Thymus (tissue), 11 donors: ENCODE measurements around the gene PFDN6. TPM values are rescaled to one million over a fixed set of nuclear protein-coding genes. Genes with fewer than 3 reads are reported as not detected.

Source experiments
- DNase-seq, 9 donors: peaks; one replicate each; pipeline ENCODE4 v3.0.0-alpha.2; 2013; ENCODE audit warnings: low spot score in 9 of 9, low read depth in 6 of 9, missing footprints in 1 of 9
- H3K27ac ChIP-seq, 2 donors: one replicate each; pipeline ENCODE4 v1.5.1; 2013; ENCODE audit warnings: control low read depth in 1 of 2, low read depth in 1 of 2, low read length in 1 of 2, mild to moderate bottlenecking in 1 of 2, moderate library complexity in 1 of 2
- H3K27me3 ChIP-seq, 2 donors: one replicate each; pipeline ENCODE4 v1.5.1; 2013; ENCODE audit warnings: low read length in 1 of 2; ENCODE audit not compliant: control insufficient read depth in 2 of 2, insufficient read depth in 1 of 2
- H3K36me3 ChIP-seq, 2 donors: one replicate each; pipeline ENCODE4 v1.5.1; 2013; ENCODE audit warnings: low read length in 1 of 2, mild to moderate bottlenecking in 1 of 2, moderate library complexity in 1 of 2; ENCODE audit not compliant: control insufficient read depth in 2 of 2, insufficient read depth in 2 of 2
- H3K4me1 ChIP-seq, 2 donors: one replicate each; pipeline ENCODE4 v1.5.1; 2013; ENCODE audit warnings: low read length in 2 of 2; ENCODE audit not compliant: control insufficient read depth in 2 of 2, insufficient read depth in 2 of 2
- H3K4me3 ChIP-seq, 2 donors: one replicate each; pipeline ENCODE4 v1.5.1; 2013; ENCODE audit warnings: low read length in 2 of 2, control low read depth in 1 of 2, mild to moderate bottlenecking in 1 of 2
- H3K9me3 ChIP-seq, 2 donors: one replicate each; pipeline ENCODE4 v1.5.1; 2013; ENCODE audit warnings: low read length in 1 of 2, mild to moderate bottlenecking in 1 of 2; ENCODE audit not compliant: control insufficient read depth in 2 of 2, insufficient read depth in 1 of 2
- WGBS: extraction: QIAGEN DNeasy Blood & Tissue Kit; methylation state at CpG from one replicate; pipeline ENCODE4 v1.1.7; 2013; 5-methylcytosine and 5-hydroxymethylcytosine counted together
- polyA plus RNA-seq: library from polyadenylated mRNA; stranded (reverse); fragments of 200-250 nt; gene quantifications from one replicate; pipeline ENCODE4 v1.2.3, GENCODE V29; 2013
- total RNA-seq: library from RNA; stranded (reverse); fragments of 120-200 nt; gene quantifications from one replicate; pipeline ENCODE4 v1.2.4, GENCODE V29; 2013
- donor health status: healthy.

The PFDN6 gene
- total and polyA plus RNA-seq, 2 donors, result 92.8 to 171 TPM

DNA sequence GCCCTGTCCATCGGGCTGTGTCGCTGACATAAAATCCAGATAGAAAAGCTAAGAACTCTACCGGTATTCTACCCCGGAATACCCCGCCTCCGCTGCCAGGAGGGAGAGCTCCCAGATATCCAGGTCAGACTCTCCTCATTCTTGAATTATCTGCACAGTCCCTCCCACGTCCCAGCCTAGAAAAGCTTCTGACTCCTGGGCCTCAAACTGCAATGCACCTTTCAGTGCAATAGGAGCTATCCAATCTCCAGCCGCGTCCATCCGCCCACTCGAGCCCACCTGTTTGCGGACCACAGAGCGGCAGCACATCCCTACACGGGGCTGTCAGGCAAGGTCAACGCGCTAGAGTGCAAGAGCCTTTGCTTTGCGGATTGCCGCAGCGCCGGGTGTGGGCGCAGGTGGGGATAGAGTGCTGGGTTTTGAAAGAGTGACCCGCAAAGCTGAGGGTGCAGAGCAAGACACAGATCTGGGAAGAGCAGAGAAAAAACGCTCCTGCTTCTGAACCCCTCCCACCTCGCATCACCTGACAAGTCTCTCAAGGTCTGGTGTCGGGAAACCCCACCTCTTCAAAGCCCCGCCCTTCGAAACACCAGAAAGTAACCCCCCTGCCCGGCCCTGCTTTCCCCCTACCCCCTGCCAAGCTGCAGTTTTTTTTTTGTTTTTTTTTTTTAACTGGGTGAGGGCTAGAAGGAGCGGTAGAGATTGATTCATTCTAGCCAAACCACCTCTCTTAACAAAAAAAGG, 23.1 kb downstream of the PFDN6 start:
- DNase-seq, result peak in 7 of 9 donors; percentile 62 to 92 (median 79)
- peaks cover 0 to 4% of the 10 kb centered on the region in 2 donors for H3K9me3 ChIP-seq
- H3K4me3 ChIP-seq, result peak overlapping the region; percentile 65 to 94
- no peaks in the 10 kb centered on the region for H3K27me3 ChIP-seq
- 20% methylated on average over 29 of the region's 29 CpGs for WGBS
- H3K36me3 ChIP-seq, result peaks cover 8 to 33% of the 10 kb centered on the region in 2 donors
- H3K27ac ChIP-seq, result peak overlapping the region; percentile 92 to 98
- H3K4me1 ChIP-seq, result peaks cover 16 to 34% of the 10 kb centered on the region in 2 donors

DNA sequence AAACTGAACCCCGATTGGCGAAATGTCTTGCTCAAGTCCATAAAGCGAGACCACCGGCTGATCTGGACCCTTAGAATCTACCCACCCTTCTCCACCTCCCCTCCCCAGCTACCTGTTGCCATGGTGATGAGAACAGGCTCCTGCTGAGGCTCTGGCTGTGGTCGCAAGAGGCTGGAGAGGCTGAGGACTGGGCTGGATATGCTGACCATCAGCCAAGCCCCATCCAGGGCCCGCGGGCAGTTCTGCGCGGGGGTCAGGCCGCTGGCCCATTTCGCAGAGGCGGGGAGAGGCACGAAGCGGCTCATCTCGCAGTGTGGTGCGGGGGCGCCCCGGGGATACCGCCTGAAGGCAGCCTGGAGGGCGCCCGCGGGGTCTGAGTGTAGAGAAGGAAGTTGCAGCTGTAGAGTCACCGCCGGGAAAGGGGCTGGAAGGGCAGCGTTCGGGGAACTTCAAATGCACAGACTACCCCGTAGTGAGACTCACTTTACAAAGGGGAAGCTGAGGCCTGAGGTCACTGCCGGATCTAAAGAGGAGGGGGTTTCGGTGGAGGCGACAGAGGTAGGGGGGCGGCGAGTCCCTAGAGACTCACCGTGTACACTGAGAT, 23.8 kb downstream of the PFDN6 start:
- H3K27ac ChIP-seq, result peak overlapping the region; percentile 92 to 98

DNA sequence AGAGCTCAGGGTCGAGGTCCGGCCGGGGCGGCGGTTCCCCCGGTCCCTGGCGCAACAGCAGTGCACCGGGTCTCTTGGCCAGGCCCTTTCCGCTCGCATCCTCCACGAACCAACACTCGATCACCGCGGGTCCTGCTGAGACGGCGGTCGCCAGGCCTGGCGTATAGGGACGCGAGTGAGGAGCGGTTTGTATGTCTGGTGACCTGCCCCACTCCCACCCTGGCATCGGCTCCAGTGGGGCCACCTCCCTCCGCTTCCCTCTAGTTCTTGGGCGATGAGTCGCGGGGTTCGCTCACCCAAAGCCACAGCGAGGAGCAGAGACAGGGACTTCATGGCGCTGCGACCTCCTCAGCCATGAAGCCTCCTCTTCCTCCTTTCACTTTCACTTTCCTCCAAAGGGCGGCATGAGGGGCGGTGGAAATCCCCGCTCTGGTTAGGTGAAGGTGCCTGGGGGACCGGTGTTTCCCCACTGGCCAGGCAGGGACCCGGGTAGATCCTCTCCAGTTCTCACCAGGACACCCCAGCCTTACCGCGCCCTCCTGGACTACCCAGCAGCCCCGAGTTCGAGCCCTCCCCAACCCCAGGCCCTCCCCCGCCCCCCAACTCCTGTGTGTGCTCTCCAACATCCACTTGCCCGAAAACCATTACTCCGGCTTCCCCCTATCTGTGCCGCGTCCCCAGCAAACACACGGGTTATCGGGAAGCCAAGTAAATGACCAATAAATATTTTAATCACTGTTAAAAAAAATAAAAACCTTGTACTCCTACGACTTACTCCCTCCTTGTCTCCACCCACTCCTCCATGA, 24.5 kb downstream of the PFDN6 start, which contains the start of gene TAPBP:
TSS of gene TAPBP (minus strand) at position 370 of the 806 bp plus-strand sequence. CDS start at position 333, 37 bp downstream.
- Histone ChIP-seq H3K4me1 (peaks cover 16 to 43% of the 10 kb centered on the region in 2 donors), H3K27ac (peak within 1 kb of the TSS; percentile 92 to 98), H3K27me3 (no peaks in the 10 kb centered on the region), H3K4me3 (peak within 1 kb of the TSS; percentile 65 to 94), H3K36me3 (peaks cover 5 to 31% of the 10 kb centered on the region in 2 donors), H3K9me3 (peaks cover 0 to 4% of the 10 kb centered on the region in 2 donors)
- WGBS, result under 1% methylated on average over 47 of the region's 47 CpGs
- DNase-seq, result peak in 7 of 9 donors; percentile 56 to 90 (median 75)

More for the DNA sequence above, 23.8 kb downstream of the PFDN6 start:
- WGBS, result under 1% methylated on average over 33 of the region's 33 CpGs
- peak in 4 of 9 donors; percentile 33 to 69 (median 44) for DNase-seq
- Histone ChIP-seq H3K36me3 (peaks cover 6 to 32% of the 10 kb centered on the region in 2 donors), H3K9me3 (peaks cover 0 to 4% of the 10 kb centered on the region in 2 donors), H3K4me3 (peak overlapping the region; percentile 65 to 94), H3K27me3 (no peaks in the 10 kb centered on the region), H3K4me1 (peaks cover 16 to 36% of the 10 kb centered on the region in 2 donors)

DNA sequence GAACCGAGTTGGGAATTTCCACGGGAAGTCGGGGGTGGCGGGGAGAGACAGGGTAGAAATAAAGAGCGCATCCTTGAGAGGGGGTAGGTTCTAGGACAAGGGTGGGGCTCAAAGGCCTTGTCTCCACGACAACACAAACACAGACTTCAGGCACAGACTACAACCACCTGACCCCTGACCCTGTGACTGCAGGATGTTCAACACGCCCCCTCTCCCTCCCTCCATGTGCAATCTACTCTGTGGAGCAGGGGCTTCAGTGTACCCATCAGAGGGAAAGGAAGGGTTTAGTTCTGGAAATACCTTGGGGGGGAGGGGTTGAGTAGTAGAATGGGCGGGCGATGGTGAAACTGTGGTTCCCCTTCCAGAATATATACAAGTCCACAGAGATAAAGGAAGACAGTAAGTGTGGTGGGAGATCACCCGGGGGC, 25.1 kb downstream of the PFDN6 start:
- 8% methylated on average over 10 of the region's 10 CpGs for WGBS
- peaks cover 19 to 49% of the 10 kb centered on the region in 2 donors for H3K4me1 ChIP-seq
- H3K27me3 ChIP-seq, result no peaks in the 10 kb centered on the region
- H3K4me3 ChIP-seq, result peak overlapping the region; percentile 65 to 94
- DNase-seq, result peak in 5 of 9 donors; percentile 42 to 82 (median 65)
- H3K9me3 ChIP-seq, result peaks cover 0 to 4% of the 10 kb centered on the region in 2 donors
- H3K36me3 ChIP-seq, result peaks cover 11 to 33% of the 10 kb centered on the region in 2 donors
- H3K27ac ChIP-seq, result peak overlapping the region; percentile 92 to 98

DNA sequence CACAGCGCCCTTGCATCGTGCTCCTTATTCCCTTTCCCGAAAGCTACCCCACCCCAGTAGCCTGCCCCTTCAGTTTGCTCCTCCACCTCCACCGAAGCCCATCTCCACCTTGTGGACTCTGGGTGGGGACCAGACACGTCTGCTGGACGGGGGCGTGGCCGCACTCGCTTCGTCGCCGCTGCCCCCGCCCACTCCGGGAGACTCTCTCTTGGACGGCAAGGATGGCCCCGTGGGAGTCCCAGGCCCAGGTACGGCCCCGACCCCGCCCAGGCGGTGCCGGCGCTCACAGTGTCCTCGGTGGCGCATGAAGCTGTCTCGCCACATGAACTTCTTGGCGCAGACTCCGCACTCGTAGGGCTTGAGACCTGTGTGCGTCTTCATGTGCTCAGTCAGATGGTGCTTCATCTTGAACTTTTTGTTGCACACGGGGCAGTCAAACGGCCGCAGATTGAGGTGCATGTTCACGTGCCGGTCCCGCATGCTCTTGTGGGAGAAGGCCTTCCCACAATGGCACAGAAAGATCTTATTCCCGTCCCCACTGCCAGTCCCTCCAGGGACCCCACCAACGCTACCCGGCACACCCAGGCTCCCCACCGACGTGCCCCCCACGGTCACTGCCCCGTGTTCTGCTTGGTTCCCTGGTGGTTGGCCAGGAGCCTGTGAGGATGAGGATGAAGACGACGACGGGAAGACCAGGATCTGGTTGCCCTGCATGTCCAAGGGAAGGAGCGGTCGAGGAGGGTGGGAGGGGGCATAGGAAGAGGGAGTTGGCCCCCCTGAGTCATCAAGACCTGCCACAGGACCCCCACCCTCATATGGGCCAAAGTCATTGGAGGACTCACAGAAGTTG, 25.8 kb downstream of the PFDN6 start:
- DNase-seq, result no peak
- peaks cover 19 to 54% of the 10 kb centered on the region in 2 donors for H3K4me1 ChIP-seq
- 71% methylated on average over 47 of the region's 47 CpGs for WGBS

DNA sequence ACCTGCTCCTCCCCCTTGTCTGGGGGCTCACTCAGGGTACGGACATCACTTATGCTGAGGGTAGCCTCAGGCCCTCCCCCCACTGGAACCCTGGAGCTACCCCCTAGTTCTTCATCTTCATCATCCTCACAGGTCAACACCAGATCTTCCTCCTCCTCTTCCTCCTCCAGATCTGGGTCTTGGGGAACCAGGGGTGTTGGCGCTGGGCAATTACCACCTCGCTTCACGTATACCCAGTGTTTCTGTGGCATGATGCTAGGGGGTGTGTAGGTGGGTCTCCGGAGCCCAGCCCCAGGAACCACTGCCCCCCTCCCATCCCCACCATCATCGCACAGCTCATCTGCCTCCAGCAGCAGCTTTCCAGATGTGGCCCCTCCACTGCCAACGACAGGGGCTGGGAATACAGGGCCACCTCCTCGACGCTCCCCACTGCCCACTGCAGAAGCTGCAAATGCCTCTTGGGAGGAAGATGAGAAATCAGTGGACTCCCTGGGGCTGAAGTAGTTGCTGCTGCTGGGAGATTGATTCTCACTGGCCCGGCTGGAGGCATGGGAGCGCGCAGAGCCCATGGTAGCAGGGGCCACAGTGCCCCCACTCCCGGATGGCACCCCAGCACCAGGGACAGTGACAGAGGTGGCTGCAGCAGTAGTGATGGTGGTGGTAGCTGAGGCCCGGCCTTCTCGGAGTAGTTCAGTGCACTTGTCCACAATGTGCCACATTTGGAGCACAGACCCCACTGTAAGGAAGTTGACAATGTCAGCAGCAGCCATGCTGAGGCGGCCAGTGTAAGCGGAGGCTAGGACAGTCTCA, 26.6 kb downstream of the PFDN6 start:
- Histone ChIP-seq H3K27me3 (no peaks in the 10 kb centered on the region), H3K27ac (peak overlapping the region in 1 of 2 donors; percentile 26), H3K4me1 (peaks cover 19 to 62% of the 10 kb centered on the region in 2 donors), H3K4me3 (no peak overlapping the region), H3K9me3 (peaks cover 0 to 4% of the 10 kb centered on the region in 2 donors), H3K36me3 (peaks cover 23 to 35% of the 10 kb centered on the region in 2 donors)
- WGBS, result 98% methylated on average over 17 of the region's 17 CpGs
- no peak for DNase-seq

More for the DNA sequence above, 25.8 kb downstream of the PFDN6 start:
- Histone ChIP-seq H3K27ac (peak overlapping the region; percentile 32 to 98), H3K9me3 (peaks cover 0 to 4% of the 10 kb centered on the region in 2 donors), H3K4me3 (peak overlapping the region in 1 of 2 donors; percentile 94), H3K27me3 (no peaks in the 10 kb centered on the region), H3K36me3 (peaks cover 17 to 35% of the 10 kb centered on the region in 2 donors)

DNA sequence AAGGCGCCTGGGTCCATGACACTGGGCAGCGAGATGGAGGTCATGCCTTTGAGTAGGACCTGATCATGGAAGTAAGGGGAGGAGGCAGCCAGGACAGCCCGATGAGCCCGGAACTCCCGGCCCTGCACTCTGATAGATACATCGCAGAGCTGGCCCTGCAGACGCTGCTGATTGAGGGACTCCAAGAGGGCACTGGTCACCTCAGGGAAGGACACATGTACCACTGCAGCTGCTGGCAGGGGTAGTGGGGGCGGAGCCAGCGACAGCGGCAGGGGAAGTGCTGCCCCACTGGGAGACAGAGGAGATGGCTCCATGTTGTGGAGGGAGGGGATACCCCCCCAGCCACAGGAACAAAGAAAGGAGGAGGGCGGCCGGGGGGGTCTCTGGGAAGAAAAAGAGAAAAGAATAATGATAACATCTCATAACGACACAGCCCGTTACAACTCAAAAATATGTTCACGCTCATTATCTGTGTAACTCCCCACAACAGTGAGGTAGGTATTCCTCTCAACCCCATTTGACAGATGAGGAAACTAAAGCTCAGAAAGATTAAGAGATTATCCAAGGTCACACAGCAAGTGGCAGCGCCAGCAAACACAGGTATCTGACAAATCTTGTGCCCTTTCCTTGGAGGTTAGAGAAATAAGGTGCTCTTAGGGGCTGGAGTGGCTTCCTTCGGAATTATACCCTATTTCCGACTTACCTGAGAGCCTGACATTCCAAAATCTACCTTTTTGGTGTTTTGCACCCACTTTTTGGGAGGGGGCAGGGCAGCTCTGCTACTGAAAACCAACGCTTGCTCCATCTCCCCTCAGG, 27.4 kb downstream of the PFDN6 start:
- peak in 1 of 9 donors; percentile 9 for DNase-seq
- Histone ChIP-seq H3K4me3 (peak overlapping the region; percentile 31 to 73), H3K4me1 (peaks cover 23 to 67% of the 10 kb centered on the region in 2 donors), H3K27ac (peak overlapping the region; percentile 50 to 70), H3K27me3 (no peaks in the 10 kb centered on the region), H3K9me3 (peaks cover 0 to 4% of the 10 kb centered on the region in 2 donors), H3K36me3 (peaks cover 27 to 34% of the 10 kb centered on the region in 2 donors)
- WGBS, result 86% methylated on average over 19 of the region's 19 CpGs
